Panc1 (cell line): ENCODE measurements around the gene LTBP2. TPM values are rescaled to one million over a fixed set of nuclear protein-coding genes. Genes with fewer than 3 reads are reported as not detected.

Experiments used
- ATAC-seq: fragments of 200-7000 bp; cut with Tn5 transposase; 2 replicates; pipeline ENCODE4 v1.9.1; 2020; ENCODE audit warnings: mild to moderate bottlenecking, moderate library complexity
- BruUV-seq: library from RNA; stranded (reverse); fragments of 400-500 nt; replicated peaks from 2 replicates; lab custom pipeline; 2021; lab: Mats Ljungman, UMichigan
- CTCF ChIA-PET: fragments of 300-600 bp; sonication (Branson Sonifier 250); formaldehyde crosslinking; loops from one replicate; lab custom pipeline; 2022; ENCODE audit warnings: antibody characterized with exemption; lab: Charles Lee
- POLR2A ChIA-PET: fragments of 300-600 bp; sonication (Branson Sonifier 250); formaldehyde crosslinking; loops from one replicate; lab custom pipeline; 2022; ENCODE audit warnings: antibody characterized with exemption; lab: Charles Lee
- DNase-seq: peaks from one replicate; pipeline ENCODE4 v3.0.0-alpha.2; 2010; ENCODE audit warnings: low read depth, low spot score
- H3K27ac ChIP-seq: 2 replicates; pipeline ENCODE4 v1.5.1; 2011; ENCODE audit warnings: mild to moderate bottlenecking, low read length, inconsistent platforms
- H3K27me3 ChIP-seq: fragments of 200-500 bp; sonication (Bioruptor generic); 2 replicates; pipeline ENCODE4 v1.6.0; 2014; ENCODE audit warnings: low read length, inconsistent platforms; ENCODE audit not compliant: control insufficient read depth, insufficient read depth
- H3K36me3 ChIP-seq: fragments of 200-500 bp; sonication (Bioruptor generic); 2 replicates; pipeline ENCODE4 v1.5.1; 2014; ENCODE audit warnings: inconsistent platforms, mild to moderate bottlenecking, low read length, moderate library complexity; ENCODE audit not compliant: control insufficient read depth, insufficient read depth
- H3K4me1 ChIP-seq: 2 replicates; pipeline ENCODE4 v1.5.1; 2011; ENCODE audit warnings: inconsistent platforms, mild to moderate bottlenecking, low read length, moderate library complexity; ENCODE audit not compliant: control insufficient read depth, insufficient read depth
- H3K4me3 ChIP-seq, 2 experiments: 2 replicates each; pipeline ENCODE4 v1.5.1; 2011 to 2012; ENCODE audit warnings: low read depth in 2 of 2, low read length in 2 of 2, mild to moderate bottlenecking in 2 of 2, inconsistent platforms in 1 of 2, moderate library complexity in 1 of 2
- H3K9me3 ChIP-seq: fragments of 200-500 bp; sonication (Bioruptor generic); 2 replicates; pipeline ENCODE4 v1.5.1; 2014; ENCODE audit warnings: low read depth, mild to moderate bottlenecking, inconsistent platforms, low read length, moderate library complexity; ENCODE audit not compliant: control insufficient read depth, insufficient read depth
- CTCF ChIP-seq: fragments of 450-650 bp; IDR thresholded peaks from 2 replicates; pipeline ENCODE4 v1.5.1; 2017; ENCODE audit warnings: mild to moderate bottlenecking
- POLR2AphosphoS5 ChIP-seq: IDR thresholded peaks from 2 replicates; pipeline ENCODE4 v1.6.1; 2012; ENCODE audit warnings: mild to moderate bottlenecking, low read depth, low read length, moderate library complexity
- REST ChIP-seq, 2 experiments: IDR thresholded peaks; 2 replicates each; pipeline ENCODE4 v1.6.1; 2011 to 2012; ENCODE audit warnings: low read depth in 2 of 2, control low read depth in 1 of 2, low read length in 1 of 2, mild to moderate bottlenecking in 1 of 2, moderate library complexity in 1 of 2; ENCODE audit not compliant: insufficient read depth in 1 of 2
- SIN3A ChIP-seq: IDR thresholded peaks from 2 replicates; pipeline ENCODE4 v1.6.1; 2012; ENCODE audit warnings: low read depth, mild to moderate bottlenecking, low read length, moderate library complexity, borderline replicate concordance; ENCODE audit not compliant: insufficient read depth
- TCF7L2 ChIP-seq: IDR thresholded peaks from 2 replicates; pipeline ENCODE4 v1.6.1; 2011; ENCODE audit warnings: mild to moderate bottlenecking, low read depth, low read length, inconsistent platforms
- in situ Hi-C: cut with HindIII; loops from 2 replicates; pipeline ENCODE4 v1.10.0; 2016; ENCODE audit warnings: low sequenced_read_pairs, low pct_unique_long_range_greater_than_20kb
- intact Hi-C: fragments of 100-400 bp; cut with micrococcal nuclease; formaldehyde crosslinking; loops from one replicate; pipeline ENCODE4 v1.10.0; 2022; ENCODE audit not compliant: unreplicated experiment
- total RNA-seq: library from RNA; stranded (reverse); gene quantifications from one replicate; pipeline ENCODE4 v1.2.1, GENCODE V29; 2021; ENCODE audit not compliant: unreplicated experiment

The LTBP2 gene
- total RNA-seq, 1 experiment from 2014 or later = 69.8 TPM

DNA sequence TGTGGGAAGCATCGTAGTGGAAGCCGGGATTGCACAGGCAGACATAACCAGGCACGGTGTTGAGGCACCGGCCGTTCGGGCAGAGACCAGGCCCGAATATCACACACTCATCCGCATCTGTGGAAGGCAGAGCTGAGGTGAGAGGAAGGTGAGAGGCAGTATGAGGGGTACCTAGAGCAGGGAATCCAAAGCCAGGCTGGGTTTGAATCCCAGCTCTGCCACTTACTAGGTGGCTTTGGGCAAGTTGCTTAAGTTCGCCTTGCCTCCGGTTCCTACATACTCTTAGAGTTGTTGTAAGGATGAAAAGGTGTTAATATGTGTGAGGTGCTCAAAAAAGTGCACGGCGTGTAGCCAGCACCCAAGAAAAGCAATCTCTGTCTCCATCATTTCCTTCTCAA is 108.1 kb downstream of the LTBP2 start:
- no TSS peak for BruUV-seq
- Histone ChIP-seq H3K27ac (no peak overlapping the region), H3K4me3 (no peak overlapping the region), H3K27me3 (no peaks in the 10 kb centered on the region), H3K4me1 (no peaks in the 10 kb centered on the region), H3K36me3 (no peaks in the 10 kb centered on the region), H3K9me3 (no peaks in the 10 kb centered on the region)
- no peak for DNase-seq
- TF ChIP-seq REST (IDR thresholded peaks at IDR 0.05; ENCODE audit: insufficient read depth in 1 of 2, low read depth in 2 of 2, low read length in 1 of 2) = no peak
- no peak for TF ChIP-seq POLR2AphosphoS5
- TF ChIP-seq SIN3A = no peak
- no peak for TF ChIP-seq TCF7L2
- no peak for TF ChIP-seq CTCF
- ChIA-PET POLR2A (no interaction called here), CTCF (interaction anchor here (0.7 kb wide), 1 partner anchor 441 kb away, joined by 3 read pairs; no protein-coding TSS in a partner anchor)
- intact Hi-C loops = no loop called here
- ATAC-seq = no peak
- in situ Hi-C loops = no loop called here

DNA sequence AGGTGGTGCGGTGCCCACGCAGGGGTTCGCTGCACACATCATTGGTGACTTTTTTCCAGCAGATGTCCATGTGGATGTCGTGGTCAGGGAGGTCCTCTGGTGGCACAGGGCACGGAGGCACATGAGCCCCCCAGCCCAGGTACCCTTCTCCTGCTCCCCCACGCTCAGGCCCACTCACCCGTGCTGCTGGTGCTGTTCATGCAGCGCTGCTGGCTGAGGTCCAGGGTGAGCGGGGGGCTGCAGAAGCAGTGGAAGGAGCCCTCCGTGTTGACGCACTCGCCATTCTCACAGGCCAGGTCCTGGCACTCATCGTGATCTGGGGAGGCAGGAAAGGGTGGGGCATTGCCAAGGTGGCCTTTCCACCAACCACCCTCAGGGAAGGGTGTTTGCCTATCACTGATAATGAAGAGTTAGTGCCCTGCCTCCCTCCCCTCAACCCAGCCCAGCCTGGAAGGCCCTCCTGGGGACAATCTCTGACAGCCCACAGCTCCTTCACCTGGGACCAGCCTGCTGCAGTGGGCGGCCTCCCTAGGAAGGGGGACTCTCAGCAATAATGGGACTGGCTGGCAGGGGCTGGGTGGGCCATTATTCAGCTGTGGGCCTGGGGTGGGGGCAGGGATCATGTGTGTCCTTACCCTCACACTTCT is 108.6 kb downstream of the LTBP2 start:
- CTCF ChIA-PET = interaction anchor here (0.7 kb wide), 1 partner anchor 442 kb away, joined by 3 read pairs; no protein-coding TSS in a partner anchor
- BruUV-seq = no TSS peak
- H3K27ac ChIP-seq = no peak overlapping the region
- no peak for DNase-seq
- in situ Hi-C loops = no loop called here
- no peaks in the 10 kb centered on the region for H3K36me3 ChIP-seq
- ATAC-seq = no peak
- H3K27me3 ChIP-seq = no peaks in the 10 kb centered on the region
- no peaks in the 10 kb centered on the region for H3K9me3 ChIP-seq
- H3K4me3 ChIP-seq = no peak overlapping the region
- intact Hi-C loops = no loop called here
- TF ChIP-seq CTCF (no peak), POLR2AphosphoS5 (no peak), REST (IDR thresholded peaks at IDR 0.05; ENCODE audit: insufficient read depth in 1 of 2, low read depth in 2 of 2, low read length in 1 of 2) (no peak), TCF7L2 (no peak), SIN3A (no peak)
- no peaks in the 10 kb centered on the region for H3K4me1 ChIP-seq
- POLR2A ChIA-PET = no interaction called here
